Mesodermal cell (in vitro differentiated cells): ENCODE results near the gene AGO1.
A peak's percentile ranks its signal among the peaks of the same experiment; 100 is the strongest.

ENCODE experiments used
- H3K27ac ChIP-seq: 2 replicates; pipeline ENCODE4 v1.7.0; 2013; ENCODE audit warnings: mild to moderate bottlenecking, low read depth, low read length, moderate library complexity; ENCODE audit not compliant: severe bottlenecking
- H3K36me3 ChIP-seq: 2 replicates; pipeline ENCODE4 v1.7.1; 2013; ENCODE audit warnings: mild to moderate bottlenecking, low read length, moderate library complexity; ENCODE audit not compliant: control insufficient read depth, insufficient read depth
- H3K4me1 ChIP-seq: one replicate; pipeline ENCODE4 v1.7.1; 2013; ENCODE audit warnings: mild to moderate bottlenecking, low read length; ENCODE audit not compliant: insufficient read depth, control insufficient read depth, poor library complexity, severe bottlenecking
- H3K4me3 ChIP-seq: 2 replicates; pipeline ENCODE4 v1.7.0; 2013; ENCODE audit warnings: low read length, control low read depth, mild to moderate bottlenecking; ENCODE audit not compliant: insufficient read depth, poor library complexity, severe bottlenecking; ENCODE audit errors: extremely low read depth
- H3K9me3 ChIP-seq: 2 replicates; pipeline ENCODE4 v1.7.1; 2013; ENCODE audit warnings: mild to moderate bottlenecking, low read length, moderate library complexity; ENCODE audit not compliant: control insufficient read depth
- WGBS, 2 experiments: methylation state at CpG; one replicate each; pipeline ENCODE4 v1.1.5; 2013; ENCODE audit warnings: missing lambda C conversion rate in 2 of 2; ENCODE audit not compliant: insufficient coverage in 2 of 2; 5-methylcytosine and 5-hydroxymethylcytosine counted together

The AGO1 gene

DNA sequence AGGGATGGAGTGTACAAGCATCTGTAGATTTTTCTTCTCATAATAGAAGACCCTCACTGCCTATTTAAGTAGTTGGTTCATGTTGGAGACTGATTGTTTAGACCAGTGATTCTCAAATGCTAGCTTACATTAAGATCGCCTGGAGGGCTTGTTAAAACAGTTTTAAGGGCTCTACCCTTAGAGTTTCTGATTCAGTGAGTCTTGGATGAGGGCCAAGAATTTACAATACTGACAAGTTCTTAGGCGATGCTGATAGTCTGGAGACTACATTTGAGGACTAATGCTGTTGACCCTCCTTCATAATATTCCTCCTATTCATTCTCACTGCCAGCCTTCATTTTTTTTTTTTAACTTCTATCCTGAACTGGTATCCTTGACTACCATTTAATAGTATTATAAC, 32.7 kb downstream of the AGO1 start:
- H3K4me1 ChIP-seq: no peaks in the 10 kb centered on the region
- H3K27ac ChIP-seq: no peak overlapping the region
- peaks cover 95% of the 10 kb centered on the region for H3K36me3 ChIP-seq
- no peak overlapping the region for H3K4me3 ChIP-seq
- H3K9me3 ChIP-seq: no peaks in the 10 kb centered on the region
- 83 to 100% methylated on average over 1 to 2 of the region's 2 CpGs for WGBS, 2 experiments

DNA sequence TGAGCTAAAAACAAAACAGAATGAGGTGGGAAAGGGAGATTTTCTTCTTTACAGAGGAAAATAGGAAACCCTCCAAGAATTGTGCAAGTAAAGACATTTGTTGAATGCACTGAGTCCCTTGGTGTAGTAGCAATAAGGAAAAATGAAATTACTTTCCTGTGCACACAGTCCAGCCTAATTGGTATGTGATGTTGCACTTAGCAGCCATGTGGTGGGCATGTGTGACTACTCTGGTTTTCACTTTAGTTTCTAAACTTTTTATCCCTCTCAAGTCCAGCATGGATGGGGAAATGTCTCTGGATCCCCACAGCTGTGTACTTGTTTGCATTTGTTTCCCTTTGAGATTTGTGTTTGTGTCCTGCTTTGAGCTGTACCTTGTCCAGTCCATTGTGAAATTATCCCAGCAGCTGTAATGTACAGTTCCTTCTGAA, 40.8 kb downstream of the AGO1 start:
- no peak overlapping the region for H3K27ac ChIP-seq
- no peak overlapping the region for H3K4me3 ChIP-seq
- H3K9me3 ChIP-seq: no peaks in the 10 kb centered on the region
- no peaks in the 10 kb centered on the region for H3K4me1 ChIP-seq
- H3K36me3 ChIP-seq: peaks cover 40% of the 10 kb centered on the region

DNA sequence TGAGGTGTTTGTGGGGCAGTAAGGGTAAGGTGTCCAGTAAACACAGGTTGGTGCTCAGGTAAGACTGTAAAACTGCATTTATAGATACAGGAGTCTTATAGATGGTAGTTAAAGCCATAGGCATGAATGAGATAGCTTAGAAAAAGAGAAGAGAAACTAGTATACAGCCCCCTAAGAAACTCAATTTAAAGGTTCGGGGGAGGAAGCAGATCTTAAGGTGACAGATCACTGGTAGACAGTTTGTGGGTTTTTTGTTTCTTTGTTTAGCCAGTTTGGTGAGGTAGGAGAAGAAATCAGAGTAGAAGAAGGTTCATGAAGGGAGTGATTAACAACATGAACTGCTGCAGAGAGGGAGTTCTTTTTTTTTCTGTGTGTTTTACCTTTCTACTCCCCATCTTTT, 41.8 kb downstream of the AGO1 start:
- H3K4me1 ChIP-seq: no peaks in the 10 kb centered on the region
- H3K27ac ChIP-seq: no peak overlapping the region
- WGBS, 2 experiments: 83% methylated on average over 1 of the region's 1 CpG; no CpG with 5 or more reads in 1 of the 2 experiments
- no peak overlapping the region for H3K4me3 ChIP-seq
- no peaks in the 10 kb centered on the region for H3K9me3 ChIP-seq
- peaks cover 30% of the 10 kb centered on the region for H3K36me3 ChIP-seq

GRCh38 chr1:35925741-35926140, 42.7 kb downstream of the AGO1 start:
- 92 to 95% methylated on average over 4 of the region's 4 CpGs for WGBS, 2 experiments

GRCh38 chr1:35927472-35927871, 44.5 kb downstream of the AGO1 start:
- Histone ChIP-seq H3K27ac (no peak overlapping the region), H3K9me3 (no peaks in the 10 kb centered on the region), H3K4me3 (no peak overlapping the region), H3K4me1 (no peaks in the 10 kb centered on the region), H3K36me3 (peaks cover 12% of the 10 kb centered on the region)
- 91 to 94% methylated on average over 1 to 3 of the region's 3 CpGs for WGBS, 2 experiments

More at GRCh38 chr1:35925741-35926140, 42.7 kb downstream of the AGO1 start:
- H3K9me3 ChIP-seq: no peaks in the 10 kb centered on the region
- peaks cover 22% of the 10 kb centered on the region for H3K36me3 ChIP-seq
- no peak overlapping the region for H3K27ac ChIP-seq
- no peak overlapping the region for H3K4me3 ChIP-seq
- no peaks in the 10 kb centered on the region for H3K4me1 ChIP-seq

DNA sequence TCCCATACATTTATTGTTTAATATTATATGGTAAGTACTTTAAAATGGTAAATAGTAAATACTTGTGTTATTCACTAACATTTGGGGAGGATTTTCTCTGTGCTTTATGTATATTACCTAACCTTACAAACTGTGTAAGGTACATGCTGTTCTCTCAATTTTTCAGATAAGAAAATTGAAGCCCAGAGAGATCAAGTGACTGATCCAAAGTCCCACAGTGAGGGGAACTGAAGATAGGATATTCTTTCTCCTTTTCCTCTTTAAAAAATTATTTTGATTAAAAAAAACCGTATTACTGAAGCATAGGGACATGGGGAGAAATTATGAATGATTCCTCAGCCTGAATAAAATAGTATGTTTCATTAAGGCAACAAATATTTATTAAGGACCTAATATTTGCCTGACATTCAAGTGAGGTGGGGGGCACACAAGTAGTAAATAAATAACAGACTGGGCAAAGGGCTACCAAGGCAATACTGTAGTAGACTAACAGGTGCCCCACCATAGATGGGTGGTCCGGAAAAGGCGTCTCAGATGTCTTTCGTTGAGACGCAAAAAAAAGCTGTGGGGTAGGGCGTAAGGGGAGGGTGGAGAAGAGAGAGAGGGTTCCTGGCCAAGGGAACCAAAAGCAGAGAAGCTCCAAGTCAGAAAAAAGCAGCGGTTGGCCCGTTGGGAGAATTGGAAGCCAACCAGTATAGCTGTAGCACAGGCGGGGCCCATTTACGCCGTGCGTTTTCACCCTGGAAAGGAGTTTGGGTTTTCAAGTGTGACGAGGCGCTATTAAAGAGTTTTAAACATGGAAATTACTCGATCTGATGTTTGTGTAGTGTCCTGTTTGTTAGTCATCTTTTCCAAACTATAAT, 47.0 kb downstream of the AGO1 start:
- Histone ChIP-seq H3K36me3 (no peaks in the 10 kb centered on the region), H3K27ac (peak overlapping the region; percentile 93), H3K4me3 (peak overlapping the region; percentile 92), H3K9me3 (no peaks in the 10 kb centered on the region), H3K4me1 (no peaks in the 10 kb centered on the region)
- 3 to 4% methylated on average over 9 to 11 of the region's 15 CpGs for WGBS, 2 experiments

DNA sequence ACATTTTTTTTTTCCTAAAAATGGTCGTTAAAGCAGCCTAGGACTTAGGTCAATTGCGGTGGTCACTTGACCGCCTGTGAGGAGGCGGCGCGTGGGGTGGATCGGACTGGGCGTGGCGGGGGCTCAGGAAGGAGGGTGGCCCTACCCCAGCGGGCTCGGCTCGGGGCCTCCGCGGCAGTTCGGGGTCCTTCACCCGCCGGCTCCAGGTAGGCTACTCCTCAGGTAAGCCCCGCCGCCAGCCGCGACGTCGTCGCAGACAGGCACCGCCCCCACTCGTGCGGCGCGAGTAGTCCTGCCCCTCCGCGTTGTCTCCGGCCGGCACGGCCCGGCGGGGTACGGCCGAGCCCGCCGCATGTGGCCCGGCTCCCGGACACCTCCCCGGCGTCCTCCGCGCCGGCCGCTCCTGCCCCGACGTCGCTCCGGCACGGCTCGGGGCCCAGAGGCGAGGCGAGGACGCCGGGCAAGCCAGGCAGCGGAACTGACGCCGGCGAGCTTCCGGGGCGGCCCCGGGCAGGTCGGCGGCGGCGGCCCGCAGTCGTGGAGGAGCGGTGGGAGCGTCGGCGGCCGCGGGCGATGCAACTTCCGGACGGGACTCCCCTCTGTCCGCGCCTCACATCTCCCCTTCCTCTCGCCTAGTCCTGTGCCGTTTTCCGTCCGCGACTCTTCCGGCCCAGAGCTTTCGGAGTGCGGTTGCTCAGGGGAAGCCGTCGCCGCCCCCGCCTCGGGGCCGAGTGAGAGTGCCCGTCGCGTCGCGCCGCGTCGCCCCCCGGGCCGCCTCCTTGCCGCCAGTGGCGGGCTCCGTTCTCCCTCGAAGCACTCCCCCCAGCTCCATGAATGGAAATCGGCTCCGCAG, 47.8 kb downstream of the AGO1 start, which contains the start of gene AGO3:
AGO3 (plus strand) TSS at position 513 of the 853 bp plus-strand sequence; CDS start at position 835, 322 bp downstream.
- Histone ChIP-seq H3K27ac (peak within 1 kb of the TSS; percentile 93), H3K4me1 (peaks cover under 1% of the 10 kb centered on the region), H3K36me3 (no peaks in the 10 kb centered on the region), H3K4me3 (peak within 1 kb of the TSS; percentile 92), H3K9me3 (no peaks in the 10 kb centered on the region)
- 0% methylated on average over 78 to 88 of the region's 112 CpGs for WGBS, 2 experiments

- no peaks in the 10 kb centered on the region for H3K36me3 ChIP-seq
- peak overlapping the region; percentile 93 for H3K27ac ChIP-seq
- peaks cover 3% of the 10 kb centered on the region for H3K4me1 ChIP-seq
- H3K9me3 ChIP-seq: no peaks in the 10 kb centered on the region
- 0 to 1% methylated on average over 16 to 18 of the region's 28 CpGs for WGBS, 2 experiments
- H3K4me3 ChIP-seq: peak overlapping the region; percentile 92
These were observed 48.6 kb downstream of the AGO1 start for GRCh38 chr1:35931446-35932157.

GRCh38 chr1:35932158-35932636, 49.2 kb downstream of the AGO1 start:
- Histone ChIP-seq H3K9me3 (no peaks in the 10 kb centered on the region), H3K4me1 (peaks cover 3% of the 10 kb centered on the region), H3K27ac (no peak overlapping the region), H3K4me3 (peak overlapping the region; percentile 92), H3K36me3 (no peaks in the 10 kb centered on the region)
- WGBS, 2 experiments: 36 to 70% methylated on average over 2 to 4 of the region's 7 CpGs

GRCh38 chr1:35932941-35933340, 49.9 kb downstream of the AGO1 start:
- Histone ChIP-seq H3K4me1 (peaks cover 3% of the 10 kb centered on the region), H3K4me3 (no peak overlapping the region)

More at GRCh38 chr1:35932941-35933340, 49.9 kb downstream of the AGO1 start:
- H3K9me3 ChIP-seq: no peaks in the 10 kb centered on the region
- H3K27ac ChIP-seq: no peak overlapping the region
- no peaks in the 10 kb centered on the region for H3K36me3 ChIP-seq
